GM18867 (cell line): Measurements from ENCODE around the gene SRSF1.
"Not testable (repeated sequence)": the region's sequence is repeated elsewhere in the genome, so short reads cannot be mapped to it uniquely, and the experiment has no call there.

Experiments
- ATAC-seq: cut with Tn5 transposase; IDR thresholded peaks from one replicate; pipeline ENCODE4 v1.9.1; 2021; ENCODE audit warnings: mild to moderate bottlenecking, moderate library complexity; ENCODE audit not compliant: unreplicated experiment

Gene SRSF1

DNA sequence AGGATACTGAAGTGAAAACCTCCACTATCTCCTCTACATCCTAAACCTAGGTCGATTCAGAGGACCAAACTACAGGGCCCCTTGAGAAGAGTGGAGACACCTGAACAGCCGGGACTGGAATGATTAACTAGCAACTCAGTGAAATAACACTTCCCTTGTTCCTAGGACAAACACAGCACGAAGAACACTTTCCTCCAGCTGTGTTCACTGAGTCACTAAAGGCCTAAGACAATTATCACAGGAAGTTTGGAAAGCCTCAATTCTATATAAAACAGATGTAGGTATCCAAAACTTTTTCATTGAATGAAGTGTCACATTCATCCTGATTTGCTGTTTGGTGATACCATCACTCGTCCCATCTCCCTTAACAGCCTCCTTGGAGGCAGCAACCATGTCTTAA, 36.3 kb downstream of the SRSF1 start:
- ATAC-seq: no peak

DNA sequence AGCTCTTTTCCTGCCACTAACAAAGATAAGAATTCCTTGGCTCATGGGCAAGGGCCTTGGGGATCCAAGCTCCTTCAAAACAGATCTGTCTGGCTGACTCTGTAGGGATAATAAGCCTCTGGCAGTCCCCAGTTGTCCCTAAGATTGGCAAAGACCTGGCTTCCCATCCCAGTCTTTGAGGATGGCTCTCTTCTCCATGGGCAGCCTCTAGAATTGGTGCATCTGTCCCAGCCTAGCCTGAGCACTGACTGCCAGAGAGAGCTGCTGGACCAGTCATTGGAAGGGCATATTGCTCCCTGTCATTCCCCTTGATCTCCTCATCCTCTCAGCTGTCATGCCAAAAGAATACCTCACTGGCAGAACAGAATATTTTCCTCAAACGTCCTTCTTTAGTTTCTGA, 38.6 kb downstream of the SRSF1 start:
- ATAC-seq: no peak

DNA sequence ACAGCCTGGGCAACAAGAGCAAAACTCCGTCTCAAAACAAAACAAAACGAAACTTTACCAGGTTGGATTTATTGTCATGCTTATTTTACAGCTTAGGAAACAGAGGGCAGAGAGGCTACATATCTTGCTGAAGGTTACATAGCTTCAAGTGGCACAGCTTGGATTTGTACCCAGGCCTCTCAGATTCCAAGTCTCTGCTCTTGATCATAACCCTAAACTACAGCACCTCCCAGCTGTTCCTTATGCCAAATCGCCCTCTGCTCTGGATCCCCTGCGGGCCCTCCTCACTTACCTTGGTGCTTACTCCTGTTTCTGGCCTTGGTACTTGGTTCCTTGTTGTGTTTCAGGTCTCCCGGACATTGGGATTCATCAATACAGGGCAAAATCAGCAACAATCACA, 40.2 kb downstream of the SRSF1 start:
- ATAC-seq: no peak

DNA sequence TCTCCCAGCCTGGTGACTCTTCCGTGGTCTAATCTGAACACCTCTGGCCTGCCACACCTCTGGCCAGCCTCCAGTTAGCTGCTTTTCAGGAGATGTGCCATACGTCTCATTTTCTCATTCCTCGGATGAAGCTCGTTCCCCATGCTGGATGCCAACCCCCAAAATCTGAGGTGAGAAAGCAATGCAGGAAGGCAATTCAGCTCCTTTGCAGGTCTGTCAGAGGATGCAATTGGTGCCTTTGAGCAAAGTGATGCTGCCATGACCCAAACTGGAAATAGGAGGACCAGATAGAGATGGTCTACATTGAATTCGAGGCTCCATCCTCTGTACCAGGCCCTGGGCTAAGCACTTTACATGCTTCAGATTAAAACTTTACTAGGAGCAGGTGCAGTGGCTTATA, 40.8 kb downstream of the SRSF1 start:
- no peak for ATAC-seq

DNA sequence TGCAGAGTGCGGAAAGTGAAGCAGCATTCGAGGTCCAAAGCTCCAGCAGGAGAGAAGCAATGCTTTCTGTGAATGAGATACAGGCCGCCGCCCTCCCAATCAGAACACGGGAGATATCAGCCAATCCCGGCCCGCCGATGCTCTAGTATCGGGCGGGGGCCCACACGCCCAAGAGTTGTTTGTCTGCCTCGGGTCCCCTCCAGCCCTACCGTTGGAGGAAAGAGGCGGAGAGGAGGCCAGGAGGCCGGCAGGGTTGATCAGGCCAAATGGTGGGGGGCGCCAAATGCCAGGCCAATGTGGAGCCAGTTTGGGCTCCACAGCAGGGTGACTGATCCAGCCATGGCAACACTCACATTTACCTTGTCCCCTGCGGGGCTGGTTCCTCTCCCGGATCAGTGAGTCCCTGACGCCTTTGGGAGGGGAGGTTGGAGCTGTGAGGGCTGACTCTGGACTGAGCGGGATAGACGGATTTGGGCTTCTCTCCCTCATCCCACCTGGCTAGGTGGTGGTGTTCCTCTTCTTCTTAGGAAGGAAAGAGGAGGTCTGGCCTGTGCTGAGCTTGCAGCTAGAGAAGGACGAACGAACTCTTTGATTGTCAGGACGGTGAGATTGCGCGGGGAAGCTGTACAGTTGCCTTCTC, 41.4 kb downstream of the SRSF1 start:
- ATAC-seq: no peak

DNA sequence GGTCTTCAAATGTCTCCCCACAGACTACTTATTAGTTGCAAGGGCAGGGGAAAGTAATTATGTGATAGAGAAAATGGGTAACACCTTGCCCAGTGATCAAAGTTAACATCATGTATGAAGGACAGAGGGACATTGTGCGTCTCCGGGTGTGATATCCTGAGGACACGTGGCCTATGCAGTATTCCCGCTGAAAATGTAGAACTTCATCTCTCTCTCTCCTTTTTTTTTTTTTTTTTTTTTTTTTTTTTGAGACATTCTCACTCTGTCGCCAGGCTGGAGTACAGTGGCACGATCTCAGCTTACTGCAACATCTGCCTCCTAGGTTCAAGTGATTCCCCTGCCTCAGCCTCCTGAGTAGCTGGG, 43.9 kb downstream of the SRSF1 start:
- no peak for ATAC-seq

DNA sequence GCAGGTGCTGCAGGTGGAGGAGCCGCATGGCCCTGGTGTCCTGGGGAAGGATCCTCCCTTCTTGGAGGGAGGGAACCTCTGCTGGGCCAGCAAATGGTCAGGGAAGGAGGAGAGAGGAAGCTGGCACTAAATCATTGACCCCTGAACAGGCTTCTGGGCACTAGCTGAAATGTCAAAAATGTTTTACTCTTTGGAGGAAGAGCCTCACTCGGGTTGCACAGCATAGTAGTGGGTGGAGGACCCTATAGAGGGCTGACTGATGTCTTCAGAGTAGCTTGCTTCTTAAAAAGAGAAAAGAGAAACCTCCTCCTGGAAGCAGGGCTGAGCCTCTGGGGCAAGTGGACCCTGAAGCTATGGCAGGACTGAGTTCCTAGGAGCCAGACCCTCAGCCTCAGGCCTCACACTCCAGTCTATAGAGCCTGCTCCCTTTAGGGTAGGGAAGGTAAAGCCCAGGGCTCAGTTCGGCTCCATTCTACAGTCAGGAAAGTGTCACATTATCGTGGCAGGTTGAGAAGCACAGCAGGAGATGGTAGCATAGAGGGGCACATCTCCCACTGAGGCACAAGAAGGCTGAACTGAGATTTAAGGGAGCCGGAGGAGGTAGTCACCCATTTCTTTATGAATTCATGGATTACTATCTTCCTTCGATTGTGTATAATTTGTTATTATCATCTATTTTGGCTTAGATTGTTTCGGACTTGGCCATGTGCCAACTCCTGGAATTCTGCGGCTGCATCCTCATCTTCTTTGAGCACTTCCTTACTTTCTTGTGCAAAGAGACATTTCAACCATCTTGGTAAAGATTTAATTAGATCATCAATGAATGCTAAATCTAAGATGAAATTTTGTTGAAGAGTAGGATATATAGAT, 44.5 kb downstream of the SRSF1 start:
- no peak for ATAC-seq

DNA sequence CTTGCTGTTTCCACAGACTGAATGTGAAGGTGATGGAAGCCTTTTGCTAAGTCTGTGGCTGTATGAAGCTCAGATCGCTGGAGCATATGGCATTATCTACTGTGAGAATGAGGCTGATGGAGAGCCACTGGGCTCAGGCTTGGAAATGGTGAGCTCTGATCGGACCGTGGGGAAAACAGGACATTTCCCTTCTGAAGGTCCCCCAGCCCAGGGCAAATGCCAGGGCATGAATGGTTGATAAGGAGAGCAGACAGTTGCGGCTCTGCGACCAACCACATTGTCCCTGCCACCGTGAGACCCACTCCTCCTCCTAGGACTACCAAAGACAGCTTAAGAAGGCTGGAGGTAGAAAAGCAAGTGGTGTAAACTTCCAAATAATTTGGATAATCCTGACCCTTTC, 47.1 kb downstream of the SRSF1 start:
- no peak for ATAC-seq

DNA sequence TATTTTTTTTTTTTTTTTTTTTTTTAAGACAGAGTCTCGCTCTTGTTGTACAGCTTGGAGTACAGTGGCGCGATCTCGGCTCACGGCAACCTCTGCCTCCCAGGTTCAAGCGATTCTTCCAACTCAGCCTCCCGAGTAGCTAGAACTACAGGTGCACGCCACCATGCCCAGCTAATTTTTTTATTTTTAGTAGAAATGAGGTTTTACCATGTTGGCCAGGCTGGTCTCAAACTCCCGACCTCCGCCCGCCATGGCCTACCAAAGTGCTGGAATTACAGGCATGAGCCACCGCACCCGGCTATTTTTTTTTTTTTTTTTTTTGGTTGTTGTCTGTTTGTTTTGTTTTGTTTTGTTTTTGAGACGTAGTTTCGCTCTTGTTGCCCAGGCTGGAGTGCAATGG, 48.7 kb downstream of the SRSF1 start:
- ATAC-seq: not testable (repeated sequence)

DNA sequence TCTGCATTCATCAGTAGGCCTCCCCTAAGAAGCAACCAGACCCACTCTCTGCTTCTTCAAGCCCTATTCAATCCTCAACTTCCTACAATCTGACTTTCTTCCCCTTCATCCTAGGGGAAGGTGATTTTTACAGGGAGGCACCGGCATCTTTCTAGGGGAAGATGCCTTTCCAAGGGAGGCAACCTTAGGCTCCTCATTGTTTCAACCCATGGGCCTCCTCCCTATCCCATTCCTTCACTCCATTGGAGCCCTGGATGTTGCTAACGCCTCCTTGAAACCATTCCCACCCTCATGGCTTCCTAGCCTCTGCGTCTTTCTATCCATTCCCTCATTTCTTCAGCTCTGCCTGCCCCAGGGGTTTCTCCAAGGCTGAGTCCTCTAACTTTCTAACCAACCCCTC, 49.2 kb downstream of the SRSF1 start:
- ATAC-seq: no peak

DNA sequence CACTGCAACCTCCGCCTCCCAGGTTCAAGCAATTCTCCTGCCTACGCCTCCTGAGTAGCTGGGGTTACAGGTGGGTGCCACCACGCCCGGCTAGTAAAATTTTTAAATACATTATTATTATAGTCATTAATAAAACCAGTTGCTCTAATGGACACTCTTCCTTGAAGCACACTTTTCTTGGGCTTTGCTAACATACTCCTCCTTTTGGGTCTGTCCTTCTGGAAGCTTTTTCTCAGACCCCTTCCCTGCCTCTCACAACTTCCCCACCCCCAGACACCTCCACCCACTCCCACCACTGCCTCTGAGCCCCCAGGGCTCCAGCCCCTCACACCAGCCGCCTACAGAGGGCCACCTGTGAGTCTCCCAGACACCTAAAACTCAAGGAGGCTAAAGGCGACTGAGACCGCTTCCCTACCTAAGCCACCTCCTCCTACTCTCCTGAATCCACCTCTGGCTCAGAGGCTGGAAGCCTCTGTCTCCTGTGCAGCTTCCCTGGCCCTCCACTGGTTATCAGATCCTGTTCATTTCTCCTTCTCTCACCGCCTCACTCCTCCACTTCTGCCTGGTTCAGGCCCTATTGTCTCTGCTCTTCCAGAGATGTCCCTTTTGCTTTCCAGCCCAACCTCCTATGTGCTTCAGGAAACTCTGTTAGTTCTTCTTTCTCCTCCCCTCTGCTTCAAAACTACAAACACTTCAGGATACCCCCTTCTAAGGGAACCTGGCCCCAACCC, 49.8 kb downstream of the SRSF1 start:
- no peak for ATAC-seq

DNA sequence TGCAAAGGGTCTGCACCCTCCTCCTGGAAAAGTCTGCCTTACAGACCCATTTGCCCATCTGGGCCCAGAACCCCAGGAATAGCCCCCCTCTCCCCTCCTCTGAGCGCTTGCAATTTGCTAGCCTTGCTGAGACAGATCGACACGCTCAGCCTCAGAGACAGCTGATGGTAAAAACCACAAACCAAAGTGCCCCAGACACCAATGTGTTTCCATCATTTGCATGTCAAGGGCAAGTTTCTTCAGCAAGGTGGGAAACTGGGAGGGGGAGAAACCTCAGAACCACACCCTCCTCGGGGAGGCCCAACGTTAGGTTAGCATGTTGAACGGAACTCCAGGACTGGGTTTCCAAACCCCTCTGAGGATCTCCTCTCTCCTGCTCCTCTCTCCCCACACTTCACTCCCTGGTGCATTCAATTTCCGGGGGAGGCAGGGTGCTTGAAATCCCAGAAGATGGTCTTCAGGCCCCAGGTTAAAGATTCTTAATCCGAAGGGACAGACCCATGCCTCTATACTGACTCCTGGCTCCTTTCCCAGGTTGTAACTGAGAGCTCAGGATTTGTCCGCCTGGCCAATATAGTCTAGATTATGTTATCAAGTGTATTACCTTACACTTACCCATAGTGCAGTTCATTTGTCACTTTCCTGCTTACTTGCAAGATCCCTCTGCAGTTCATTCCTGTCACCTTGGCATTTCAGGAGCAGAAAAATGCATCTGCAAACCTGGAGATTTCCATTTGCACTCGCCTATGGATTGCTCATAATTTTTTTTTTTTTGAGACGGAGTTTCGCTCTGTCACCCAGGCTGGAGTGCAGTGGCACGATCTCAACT, 50.5 kb downstream of the SRSF1 start:
- ATAC-seq: peak; percentile 72

DNA sequence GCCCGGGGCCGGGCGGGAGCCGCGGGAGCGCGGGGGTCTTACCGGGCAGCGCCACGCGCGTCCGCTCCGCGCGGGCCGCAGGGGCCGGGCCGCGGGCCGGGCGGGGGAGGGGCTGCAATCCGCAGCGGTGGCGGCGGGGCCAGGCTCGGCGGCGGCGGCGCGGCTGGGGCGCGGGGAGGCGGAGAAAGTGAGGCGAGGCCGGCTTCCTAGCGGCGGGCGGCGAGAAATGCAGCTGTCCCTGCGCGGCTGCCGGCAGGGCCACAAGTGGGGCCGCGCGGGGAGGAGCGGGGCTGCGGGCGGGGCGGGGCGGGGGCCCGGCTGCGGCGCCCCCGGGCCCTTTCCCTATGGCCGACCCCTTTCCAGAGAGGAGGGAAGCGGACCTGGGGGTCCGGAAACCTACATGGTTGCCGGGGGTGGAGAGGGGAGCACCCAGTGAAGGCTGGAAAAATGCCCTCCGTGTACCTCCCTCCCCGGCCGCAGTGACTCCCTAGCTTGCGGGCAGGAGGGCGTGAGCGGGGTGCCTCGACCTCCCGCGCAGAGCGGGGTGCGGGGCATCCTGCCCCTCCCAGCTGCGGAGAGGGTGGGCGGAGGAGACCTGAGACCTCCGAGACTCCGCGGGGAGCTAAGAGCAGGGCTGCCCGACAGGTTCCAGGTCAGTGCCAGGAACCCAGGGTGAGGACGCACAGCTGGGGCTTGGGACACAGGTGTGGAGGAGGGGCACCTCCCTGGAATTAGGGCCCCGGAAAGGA, 51.7 kb downstream of the SRSF1 start, which contains the start of gene CUEDC1:
TSS of gene CUEDC1 (minus strand) at position 230 of the 749 bp plus-strand sequence. CDS start 69,848 bp downstream, outside the sequence.
- peak; percentile 58 for ATAC-seq

DNA sequence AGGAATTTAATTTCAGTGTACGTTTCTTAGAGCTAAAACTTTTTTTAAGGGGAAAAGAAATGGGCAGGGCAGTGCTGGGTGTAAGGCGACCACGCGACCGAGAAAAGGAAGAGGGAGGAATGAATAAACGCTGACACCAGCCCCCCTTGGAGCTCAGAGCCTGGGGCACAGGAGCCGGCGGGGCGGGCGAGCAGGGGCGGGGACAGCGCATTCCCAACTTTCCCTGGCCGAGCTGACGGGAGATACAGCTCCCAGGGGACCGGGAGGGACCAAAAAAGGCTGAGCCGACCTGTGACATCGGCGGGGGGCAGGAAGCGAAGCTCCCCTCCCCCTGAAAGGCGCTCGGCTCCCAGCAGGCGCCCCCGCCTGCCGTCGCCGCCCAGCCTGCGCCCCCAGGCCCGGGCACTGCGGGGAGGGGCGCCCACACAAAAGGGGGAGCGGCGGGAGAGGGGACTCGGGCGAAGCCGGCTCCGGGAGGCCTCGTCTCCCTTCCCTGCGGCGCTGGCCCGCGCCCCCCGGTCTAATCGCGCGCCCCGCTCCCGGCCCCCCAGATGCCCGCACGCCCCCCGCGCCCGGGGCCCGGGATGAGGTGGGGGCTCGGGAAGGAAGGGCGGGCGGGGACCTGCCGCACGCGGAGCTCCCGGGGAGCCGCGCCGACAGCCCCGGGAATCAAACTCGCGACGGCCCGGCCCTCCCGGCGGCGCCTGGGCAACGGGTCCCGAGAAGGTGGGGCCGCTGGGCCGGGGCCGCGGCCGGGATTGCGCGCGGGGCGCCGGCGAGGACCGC, 52.5 kb downstream of the SRSF1 start:
- peak; percentile 14 for ATAC-seq

DNA sequence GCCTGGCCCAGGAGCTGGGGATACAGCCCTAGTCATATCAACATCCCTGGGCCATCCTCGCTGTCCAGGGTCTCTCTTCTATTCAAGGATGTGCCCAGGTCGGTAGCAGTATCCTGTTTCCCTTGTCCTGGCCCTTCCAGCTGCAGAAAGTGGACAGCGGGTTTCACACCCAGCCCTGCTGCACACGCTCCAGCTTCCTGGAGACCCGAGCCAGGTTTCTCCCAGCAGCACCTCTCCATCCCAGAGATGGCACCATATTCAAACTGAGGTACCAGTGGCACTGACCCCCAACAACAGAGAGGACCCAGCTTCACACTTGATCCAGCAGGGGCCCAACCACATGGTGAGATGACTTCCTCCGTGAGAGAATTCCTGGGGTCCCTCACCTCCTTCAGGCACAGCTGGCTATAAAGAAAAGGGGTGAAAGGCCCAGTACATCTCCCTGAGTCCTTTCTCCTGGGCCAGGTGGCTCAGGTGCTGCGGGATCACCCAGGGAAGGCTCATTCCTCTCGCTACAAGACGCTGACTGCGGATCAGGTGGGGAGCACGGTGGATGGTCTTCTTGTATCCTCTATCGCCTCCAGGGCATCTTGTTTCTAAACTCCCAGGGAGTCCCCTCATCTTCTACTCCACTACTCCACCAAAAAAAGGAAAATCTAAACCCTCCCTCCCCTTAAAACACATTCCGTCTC, 53.2 kb downstream of the SRSF1 start:
- no peak for ATAC-seq
